Mesothelial cell of epicardium (in vitro differentiated cells): Measurements from ENCODE around the gene RAET1L. TPM values are rescaled to one million over a fixed set of nuclear protein-coding genes. Genes with fewer than 3 reads are reported as not detected.

Source experiments
- DNase-seq, 2 experiments: peaks; one replicate each; pipeline ENCODE4 v3.0.0; 2021; ENCODE audit warnings: low spot score in 2 of 2; ENCODE audit not compliant: unreplicated experiment in 2 of 2
- H3K27ac Mint-ChIP-seq: 2 replicates; pipeline ENCODE4 v1.8.0; 2021; ENCODE audit warnings: mixed read lengths
- H3K27me3 Mint-ChIP-seq: 2 replicates; pipeline ENCODE4 v1.8.0; 2021; ENCODE audit warnings: low read depth, mixed read lengths
- H3K36me3 Mint-ChIP-seq: 2 replicates; pipeline ENCODE4 v1.8.0; 2021; ENCODE audit warnings: mixed read lengths
- H3K4me1 Mint-ChIP-seq: 2 replicates; pipeline ENCODE4 v1.8.0; 2021; ENCODE audit warnings: mixed read lengths
- H3K4me3 Mint-ChIP-seq: 2 replicates; pipeline ENCODE4 v1.8.0; 2021; ENCODE audit warnings: mild to moderate bottlenecking, moderate library complexity, mixed read lengths
- H3K9me3 Mint-ChIP-seq: 2 replicates; pipeline ENCODE4 v1.8.0; 2021; ENCODE audit warnings: mixed read lengths
- total RNA-seq: library from RNA; stranded (reverse); gene quantifications from 3 replicates; pipeline ENCODE4 v1.2.1, GENCODE V29; 2021
- TF ChIP-seq, protein P1 (sequence below): fragments of 200-600 bp; sonication (generic); IDR thresholded peaks from one replicate; pipeline ENCODE4 v1.5.0; 2021; ENCODE audit warnings: antibody characterized with exemption; ENCODE audit not compliant: unreplicated experiment

The RAET1L gene
- total RNA-seq, 1 donor from 2014 or later = not detected

GRCh38 chr6:150043501-150044412 lies 18.4 kb upstream of the RAET1L start:
- TF ChIP-seq, protein P1, sequence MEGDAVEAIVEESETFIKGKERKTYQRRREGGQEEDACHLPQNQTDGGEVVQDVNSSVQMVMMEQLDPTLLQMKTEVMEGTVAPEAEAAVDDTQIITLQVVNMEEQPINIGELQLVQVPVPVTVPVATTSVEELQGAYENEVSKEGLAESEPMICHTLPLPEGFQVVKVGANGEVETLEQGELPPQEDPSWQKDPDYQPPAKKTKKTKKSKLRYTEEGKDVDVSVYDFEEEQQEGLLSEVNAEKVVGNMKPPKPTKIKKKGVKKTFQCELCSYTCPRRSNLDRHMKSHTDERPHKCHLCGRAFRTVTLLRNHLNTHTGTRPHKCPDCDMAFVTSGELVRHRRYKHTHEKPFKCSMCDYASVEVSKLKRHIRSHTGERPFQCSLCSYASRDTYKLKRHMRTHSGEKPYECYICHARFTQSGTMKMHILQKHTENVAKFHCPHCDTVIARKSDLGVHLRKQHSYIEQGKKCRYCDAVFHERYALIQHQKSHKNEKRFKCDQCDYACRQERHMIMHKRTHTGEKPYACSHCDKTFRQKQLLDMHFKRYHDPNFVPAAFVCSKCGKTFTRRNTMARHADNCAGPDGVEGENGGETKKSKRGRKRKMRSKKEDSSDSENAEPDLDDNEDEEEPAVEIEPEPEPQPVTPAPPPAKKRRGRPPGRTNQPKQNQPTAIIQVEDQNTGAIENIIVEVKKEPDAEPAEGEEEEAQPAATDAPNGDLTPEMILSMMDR = no peak
- no peaks in the 10 kb centered on the region for H3K4me1 Mint-ChIP-seq
- H3K4me3 Mint-ChIP-seq = no peak overlapping the region
- H3K9me3 Mint-ChIP-seq = no peaks in the 10 kb centered on the region
- DNase-seq = no peak
- peaks cover 88% of the 10 kb centered on the region for H3K27me3 Mint-ChIP-seq
- H3K36me3 Mint-ChIP-seq = no peaks in the 10 kb centered on the region
- no peak overlapping the region for H3K27ac Mint-ChIP-seq

GRCh38 chr6:150043096-150043495 lies 17.8 kb upstream of the RAET1L start:
- DNase-seq = no peak
- TF ChIP-seq, protein P1 = no peak
- Mint-ChIP-seq H3K27ac (no peak overlapping the region), H3K4me1 (peaks cover under 1% of the 10 kb centered on the region), H3K9me3 (no peaks in the 10 kb centered on the region), H3K36me3 (no peaks in the 10 kb centered on the region), H3K27me3 (peaks cover 91% of the 10 kb centered on the region), H3K4me3 (no peak overlapping the region)

DNA sequence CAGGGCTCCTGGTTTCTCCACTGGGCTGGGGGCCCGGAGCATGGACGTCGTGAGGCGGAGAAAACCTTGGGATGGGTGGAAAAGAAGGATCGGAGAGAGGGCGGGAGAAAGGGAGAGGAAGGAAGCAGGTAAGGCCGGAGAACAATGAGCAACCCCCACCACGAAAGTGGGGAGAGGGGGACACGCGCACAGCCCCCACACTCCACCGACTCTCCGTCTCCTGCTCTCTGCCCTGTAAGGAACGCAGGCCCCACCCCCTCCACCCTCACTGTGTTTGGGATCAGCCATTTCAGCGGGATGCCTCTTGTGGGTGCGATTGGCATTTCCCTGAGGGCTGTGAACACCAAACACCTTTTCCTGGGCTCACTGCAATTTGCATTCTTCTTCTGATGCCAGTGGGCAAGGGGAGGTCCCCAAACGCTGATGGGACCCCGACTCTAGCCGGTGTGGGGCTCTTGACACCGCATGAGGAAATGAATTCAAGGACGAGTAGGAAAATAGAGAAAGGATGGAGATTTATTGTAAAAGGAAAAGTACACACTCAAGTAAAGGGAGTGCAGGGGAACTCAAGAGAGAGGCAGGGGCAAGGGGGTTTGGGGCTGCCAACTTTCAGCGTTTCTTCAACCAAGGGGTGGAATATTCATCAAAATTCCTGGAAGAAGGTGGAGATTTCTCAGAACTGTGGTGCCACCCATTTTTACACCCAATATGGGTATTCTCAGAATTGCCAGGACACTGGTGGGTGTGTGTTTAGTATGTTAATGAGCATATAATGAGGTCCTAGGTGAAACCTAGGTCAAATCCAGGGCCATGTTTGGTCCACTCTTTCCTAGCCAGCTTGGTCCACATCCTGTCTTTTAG lies 13.1 kb upstream of the RAET1L start:
- TF ChIP-seq, protein P1 = no peak
- H3K4me1 Mint-ChIP-seq = peaks cover 8% of the 10 kb centered on the region
- DNase-seq = no peak
- peaks cover 10% of the 10 kb centered on the region for H3K9me3 Mint-ChIP-seq
- H3K4me3 Mint-ChIP-seq = peak overlapping the region; percentile 4
- H3K36me3 Mint-ChIP-seq = no peaks in the 10 kb centered on the region
- H3K27me3 Mint-ChIP-seq = peaks cover 100% of the 10 kb centered on the region
- H3K27ac Mint-ChIP-seq = no peak overlapping the region

GRCh38 chr6:150037526-150038201 lies 12.3 kb upstream of the RAET1L start:
- Mint-ChIP-seq H3K27me3 (peaks cover 100% of the 10 kb centered on the region), H3K36me3 (no peaks in the 10 kb centered on the region), H3K4me1 (peaks cover 8% of the 10 kb centered on the region), H3K4me3 (peak overlapping the region; percentile 40), H3K27ac (no peak overlapping the region), H3K9me3 (peaks cover 10% of the 10 kb centered on the region)
- TF ChIP-seq, protein P1 = no peak
- DNase-seq = no peak

DNA sequence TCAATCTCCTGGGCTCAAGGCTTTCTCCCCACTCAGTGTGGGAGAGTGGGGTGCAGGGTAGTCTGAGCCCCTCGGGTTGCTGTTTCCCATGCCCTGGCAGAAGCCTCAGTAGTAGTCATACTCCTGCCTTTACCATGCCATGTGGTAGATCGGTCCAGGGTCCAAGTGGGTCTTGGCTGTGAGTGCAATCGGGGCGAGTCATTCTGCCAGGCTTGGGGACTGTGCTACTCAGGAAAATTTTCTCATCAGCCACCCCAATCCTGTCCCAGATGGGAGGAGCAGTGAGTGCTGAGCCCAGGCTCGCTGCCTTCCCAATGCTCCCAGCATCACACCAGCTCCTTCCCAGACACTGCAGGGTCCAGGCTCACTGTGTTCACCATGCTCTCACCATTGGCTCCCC lies 10.7 kb upstream of the RAET1L start:
- Mint-ChIP-seq H3K27ac (no peak overlapping the region), H3K4me1 (peaks cover 8% of the 10 kb centered on the region), H3K9me3 (peaks cover 10% of the 10 kb centered on the region), H3K27me3 (peaks cover 97% of the 10 kb centered on the region), H3K4me3 (no peak overlapping the region), H3K36me3 (no peaks in the 10 kb centered on the region)
- TF ChIP-seq, protein P1 = no peak
- no peak for DNase-seq
